Ectodermal cell (in vitro differentiated cells): ENCODE measurements around the gene NEK10.

ENCODE experiments used
- H3K27ac ChIP-seq: 2 replicates; pipeline ENCODE4 v1.7.0; 2013; ENCODE audit warnings: mild to moderate bottlenecking, low read depth, low read length; ENCODE audit not compliant: insufficient read depth, poor library complexity, severe bottlenecking
- H3K27me3 ChIP-seq: 2 replicates; pipeline ENCODE4 v1.7.0; 2013; ENCODE audit warnings: mild to moderate bottlenecking, low read length; ENCODE audit not compliant: insufficient read depth, control insufficient read depth, poor library complexity, severe bottlenecking
- H3K36me3 ChIP-seq: one replicate; pipeline ENCODE4 v1.7.0; 2013; ENCODE audit warnings: low read length; ENCODE audit not compliant: control insufficient read depth, insufficient read depth
- H3K4me1 ChIP-seq: one replicate; pipeline ENCODE4 v1.7.0; 2013; ENCODE audit warnings: low read length; ENCODE audit not compliant: control insufficient read depth, insufficient read depth
- H3K4me3 ChIP-seq: 2 replicates; pipeline ENCODE4 v1.7.0; 2013; ENCODE audit warnings: low read depth, low read length, control low read depth; ENCODE audit not compliant: insufficient read depth
- H3K9me3 ChIP-seq: 2 replicates; pipeline ENCODE4 v1.7.0; 2013; ENCODE audit warnings: mild to moderate bottlenecking, low read length, moderate library complexity; ENCODE audit not compliant: control insufficient read depth
- WGBS, 2 experiments: methylation state at CpG; one replicate each; pipeline ENCODE4 v1.1.7; 2013; ENCODE audit warnings: missing lambda C conversion rate in 2 of 2; 5-methylcytosine and 5-hydroxymethylcytosine counted together

Gene NEK10

DNA sequence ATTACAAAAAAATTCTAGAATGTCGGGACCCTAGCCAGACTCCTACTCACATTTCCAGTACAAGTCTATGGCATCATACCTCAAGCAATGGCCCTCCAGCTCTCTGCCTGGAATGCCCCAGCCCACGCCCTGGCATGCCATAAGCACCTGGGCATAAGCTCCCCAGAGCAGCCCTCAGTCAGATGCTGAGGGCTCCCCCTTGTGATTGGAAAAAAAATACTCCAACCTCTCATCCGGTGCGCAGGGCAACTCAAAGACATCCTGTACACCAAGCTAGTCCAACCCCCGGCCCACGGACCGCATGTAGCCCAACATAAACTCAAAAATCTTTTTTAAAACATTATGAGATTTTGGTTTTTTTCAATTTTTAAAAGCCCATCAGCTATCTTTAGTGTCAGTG is 115.4 kb downstream of the NEK10 start:
- WGBS, 2 experiments = 70 to 75% methylated on average over 6 to 7 of the region's 7 CpGs
- H3K27ac ChIP-seq = no peak overlapping the region
- no peak overlapping the region for H3K4me3 ChIP-seq
- no peaks in the 10 kb centered on the region for H3K27me3 ChIP-seq
- no peaks in the 10 kb centered on the region for H3K36me3 ChIP-seq
- H3K9me3 ChIP-seq = no peaks in the 10 kb centered on the region
- no peaks in the 10 kb centered on the region for H3K4me1 ChIP-seq

DNA sequence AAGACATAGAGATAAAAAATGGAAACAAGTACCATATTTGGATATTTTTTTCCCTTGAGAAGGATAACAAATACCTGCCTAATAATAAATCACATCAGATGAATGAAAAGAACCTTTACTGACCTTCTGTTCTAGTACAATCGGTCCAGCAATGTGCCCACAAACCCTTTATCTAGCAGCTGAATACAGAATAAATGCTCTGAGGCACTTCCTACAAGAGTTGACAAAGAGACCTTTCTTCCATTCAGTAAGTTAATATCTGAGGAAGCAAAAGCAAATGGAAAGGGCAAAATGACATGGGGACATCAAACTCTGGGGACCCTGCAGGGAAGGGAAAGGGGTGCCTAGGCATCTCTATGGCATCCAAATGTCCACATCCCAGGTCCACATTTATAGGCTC is 115.8 kb downstream of the NEK10 start:
- Histone ChIP-seq H3K4me1 (no peaks in the 10 kb centered on the region), H3K27me3 (no peaks in the 10 kb centered on the region), H3K9me3 (no peaks in the 10 kb centered on the region), H3K4me3 (no peak overlapping the region), H3K27ac (no peak overlapping the region), H3K36me3 (no peaks in the 10 kb centered on the region)
- WGBS, 2 experiments = 88 to 100% methylated on average over 1 of the region's 1 CpG

DNA sequence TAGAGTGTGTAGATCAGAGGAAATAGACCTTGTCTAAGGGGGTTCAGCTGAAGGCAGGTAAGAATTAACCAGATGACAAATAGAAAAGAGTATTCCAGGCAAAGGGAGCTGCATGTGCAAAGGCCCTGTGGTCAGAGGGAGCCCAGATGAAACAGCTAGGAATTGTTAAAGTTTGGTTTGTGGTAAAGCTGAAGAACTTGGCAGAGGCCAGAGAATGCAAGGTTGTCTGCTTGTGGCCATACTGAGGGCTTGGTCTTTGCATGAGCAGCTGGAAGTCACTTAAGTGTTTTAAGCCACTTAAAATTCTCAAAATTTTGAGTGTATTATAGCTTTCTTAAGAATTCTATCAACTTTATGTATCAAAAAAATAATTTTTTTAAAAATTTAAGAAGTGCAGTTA is 116.5 kb downstream of the NEK10 start:
- Histone ChIP-seq H3K27ac (no peak overlapping the region), H3K27me3 (no peaks in the 10 kb centered on the region), H3K4me3 (no peak overlapping the region), H3K36me3 (no peaks in the 10 kb centered on the region), H3K4me1 (no peaks in the 10 kb centered on the region), H3K9me3 (no peaks in the 10 kb centered on the region)

DNA sequence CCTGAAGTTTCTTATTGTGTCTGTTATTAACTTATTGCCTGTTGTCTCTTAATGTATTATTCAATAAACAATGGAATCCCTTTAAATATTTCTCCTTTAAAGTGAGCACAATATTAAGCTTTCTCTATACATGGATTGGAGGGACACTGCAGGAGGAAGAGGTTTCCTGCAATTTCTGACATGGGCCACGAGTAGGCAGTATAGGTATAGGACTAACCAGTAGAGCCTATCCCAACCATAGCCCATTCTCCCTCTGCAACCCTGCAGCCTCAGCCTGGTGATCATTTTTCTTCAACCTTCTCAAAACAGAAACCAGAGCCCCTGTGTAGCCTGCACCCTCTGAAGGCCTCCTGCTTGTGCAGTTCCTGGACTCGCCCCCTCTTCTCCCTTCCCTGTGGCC is 124.8 kb downstream of the NEK10 start:
- Histone ChIP-seq H3K9me3 (no peaks in the 10 kb centered on the region), H3K27ac (no peak overlapping the region), H3K27me3 (no peaks in the 10 kb centered on the region), H3K4me1 (no peaks in the 10 kb centered on the region), H3K4me3 (no peak overlapping the region), H3K36me3 (no peaks in the 10 kb centered on the region)
- WGBS, 2 experiments = 83 to 90% methylated on average over 2 of the region's 2 CpGs

DNA sequence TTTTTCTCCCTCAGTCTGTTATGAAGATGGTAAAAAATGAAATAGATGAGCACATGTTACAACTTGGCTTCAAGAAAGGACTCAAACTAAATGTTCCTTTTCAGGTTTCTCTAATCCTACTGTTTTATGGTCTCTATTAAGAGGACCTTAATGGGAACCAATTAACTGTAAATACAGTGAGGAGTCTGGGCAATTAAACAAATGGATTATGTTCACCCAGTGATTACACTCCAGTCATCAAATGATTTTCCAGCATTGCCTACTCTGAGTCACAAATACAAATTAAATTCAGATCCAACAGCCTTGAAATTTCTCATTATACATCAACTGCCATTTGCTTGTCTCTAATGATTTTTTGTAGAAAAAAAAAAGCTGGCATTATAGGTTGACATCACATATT is 129.2 kb downstream of the NEK10 start:
- Histone ChIP-seq H3K27me3 (no peaks in the 10 kb centered on the region), H3K9me3 (no peaks in the 10 kb centered on the region), H3K4me1 (no peaks in the 10 kb centered on the region), H3K36me3 (no peaks in the 10 kb centered on the region), H3K4me3 (no peak overlapping the region), H3K27ac (no peak overlapping the region)

DNA sequence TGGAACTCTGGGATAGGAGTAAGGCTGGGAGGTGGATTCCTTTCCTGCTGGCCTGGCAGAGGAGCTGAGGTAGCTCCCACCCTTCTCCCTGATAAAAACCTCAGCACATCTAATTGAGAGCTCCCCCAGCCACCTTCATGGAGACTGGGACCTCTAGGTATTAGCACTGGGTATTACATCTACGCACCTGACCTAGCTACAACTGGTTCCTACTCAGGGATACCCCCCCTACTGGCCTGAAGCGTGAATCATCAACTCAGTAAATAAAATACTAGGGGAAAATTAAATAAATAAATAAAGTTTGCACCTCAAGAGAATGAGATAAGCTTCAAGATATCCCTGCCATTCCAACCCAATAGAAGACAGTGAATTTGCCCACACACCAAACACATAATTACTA is 140.4 kb downstream of the NEK10 start:
- no peak overlapping the region for H3K4me3 ChIP-seq
- 81 to 100% methylated on average over 1 of the region's 2 CpGs for WGBS, 2 experiments
- no peaks in the 10 kb centered on the region for H3K4me1 ChIP-seq
- H3K27me3 ChIP-seq = no peaks in the 10 kb centered on the region
- H3K9me3 ChIP-seq = no peaks in the 10 kb centered on the region
- no peak overlapping the region for H3K27ac ChIP-seq
- no peaks in the 10 kb centered on the region for H3K36me3 ChIP-seq

DNA sequence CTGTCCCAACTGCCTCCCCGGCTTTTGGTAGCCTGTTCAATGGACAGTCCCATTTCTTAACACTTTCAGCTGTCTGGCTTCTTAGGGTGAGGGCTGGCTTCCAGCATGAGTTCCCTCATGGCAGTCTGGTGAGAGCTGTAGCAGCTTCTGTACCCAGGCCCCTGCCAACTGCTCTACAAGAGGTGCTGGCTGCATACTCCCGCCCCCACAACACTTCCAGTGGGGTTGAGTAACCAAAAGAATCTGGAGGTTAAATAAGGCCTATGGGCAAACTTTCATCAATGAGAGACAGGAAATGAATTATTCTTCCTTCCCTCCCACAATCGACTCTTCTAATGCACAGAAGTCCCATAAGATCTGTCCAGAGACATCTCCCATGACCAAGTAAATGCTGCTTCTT is 145.0 kb downstream of the NEK10 start:
- Histone ChIP-seq H3K9me3 (no peaks in the 10 kb centered on the region), H3K27ac (no peak overlapping the region), H3K27me3 (no peaks in the 10 kb centered on the region), H3K4me3 (no peak overlapping the region), H3K36me3 (no peaks in the 10 kb centered on the region), H3K4me1 (no peaks in the 10 kb centered on the region)
- WGBS, 2 experiments = 92 to 94% methylated on average over 3 of the region's 3 CpGs

DNA sequence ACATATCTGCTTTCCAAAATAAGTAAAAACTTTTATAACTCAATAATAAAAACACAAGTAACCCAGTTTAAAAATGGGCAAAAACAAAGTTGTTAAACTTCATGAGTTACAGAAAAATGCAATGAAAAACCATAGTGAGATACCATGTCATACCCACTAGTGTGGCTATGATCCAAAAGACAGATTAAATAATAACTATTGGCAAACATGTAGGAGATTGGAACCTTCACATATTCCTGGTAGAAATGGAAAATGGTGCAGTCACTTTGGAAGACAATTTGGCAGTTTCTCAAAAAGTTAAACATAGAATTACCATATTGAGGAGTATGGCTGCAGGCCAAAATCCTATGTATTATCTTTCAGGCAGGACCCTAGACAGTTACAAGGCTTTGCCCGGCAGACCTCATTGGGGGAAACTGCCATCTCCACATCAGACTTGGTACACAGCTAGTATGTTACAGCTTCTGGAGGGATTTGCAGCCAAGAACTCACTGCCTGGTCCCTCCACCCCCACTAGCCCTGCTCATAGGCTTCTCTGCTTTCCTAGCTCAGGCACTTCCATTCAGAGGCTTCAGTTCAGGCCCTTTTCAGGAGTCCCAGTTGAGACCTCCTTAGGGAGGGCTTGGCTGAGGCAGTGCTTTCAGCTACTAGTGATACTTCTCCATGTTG is 147.8 kb downstream of the NEK10 start:
- 80 to 96% methylated on average over 1 of the region's 1 CpG for WGBS, 2 experiments

DNA sequence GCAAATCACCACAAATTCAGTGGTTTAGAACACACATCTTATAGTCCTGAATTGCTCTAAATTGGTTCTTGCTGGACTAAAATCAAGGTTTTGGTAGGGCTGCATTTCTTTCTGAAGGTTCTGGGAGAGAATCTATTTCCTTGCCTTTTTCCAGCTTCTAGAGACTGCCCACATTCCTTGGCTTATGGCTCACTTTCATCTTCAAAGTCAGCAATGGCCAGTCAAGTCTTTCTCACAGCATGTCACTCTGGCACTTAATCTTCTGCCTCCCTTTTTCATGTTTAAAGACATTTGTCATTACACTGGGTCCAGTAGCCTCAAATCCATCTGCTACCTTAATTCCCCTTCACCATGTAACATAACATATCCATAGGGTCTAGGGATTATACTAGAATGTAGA is 149.0 kb downstream of the NEK10 start:
- H3K4me1 ChIP-seq = no peaks in the 10 kb centered on the region
- H3K9me3 ChIP-seq = no peaks in the 10 kb centered on the region
- no peaks in the 10 kb centered on the region for H3K36me3 ChIP-seq
- H3K27ac ChIP-seq = no peak overlapping the region
- H3K4me3 ChIP-seq = no peak overlapping the region
- H3K27me3 ChIP-seq = no peaks in the 10 kb centered on the region

More for the DNA sequence above, 147.8 kb downstream of the NEK10 start:
- H3K36me3 ChIP-seq = no peaks in the 10 kb centered on the region
- no peaks in the 10 kb centered on the region for H3K4me1 ChIP-seq
- no peaks in the 10 kb centered on the region for H3K27me3 ChIP-seq
- H3K27ac ChIP-seq = no peak overlapping the region
- no peaks in the 10 kb centered on the region for H3K9me3 ChIP-seq
- no peak overlapping the region for H3K4me3 ChIP-seq

DNA sequence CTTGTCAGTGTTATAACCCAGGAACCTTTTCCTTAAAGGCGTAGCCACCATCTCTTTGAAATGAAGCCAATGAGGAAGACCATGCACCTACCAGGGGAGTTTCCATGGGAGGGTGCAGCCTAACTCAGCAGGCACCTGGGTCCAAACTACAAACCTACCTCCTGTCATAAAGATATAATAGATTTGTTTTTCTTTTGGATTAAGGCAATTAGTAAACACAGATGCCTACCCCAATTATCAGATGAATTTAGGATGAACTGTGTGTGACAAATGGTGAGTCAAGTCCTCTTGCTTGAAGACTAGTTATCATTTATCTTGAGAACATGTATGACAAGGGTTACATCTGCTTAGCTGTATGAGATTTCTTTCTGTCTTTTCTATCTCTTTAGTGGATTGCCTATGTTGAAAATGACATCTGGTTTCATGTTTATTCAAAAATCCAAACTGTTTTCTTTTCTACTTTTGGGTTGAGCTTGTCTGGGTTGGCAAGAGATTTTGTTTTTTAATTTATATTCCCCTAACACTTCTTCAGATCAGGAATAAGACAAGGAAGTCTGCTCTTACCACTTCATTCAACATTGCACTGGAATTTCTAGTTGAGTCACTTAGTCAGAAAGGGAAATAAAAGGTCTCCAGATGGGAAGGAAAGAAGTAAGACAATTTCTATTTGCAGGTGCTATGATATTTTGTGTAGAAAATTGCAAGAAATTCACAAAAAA is 149.9 kb downstream of the NEK10 start:
- Histone ChIP-seq H3K4me3 (no peak overlapping the region), H3K27ac (no peak overlapping the region), H3K36me3 (no peaks in the 10 kb centered on the region), H3K9me3 (no peaks in the 10 kb centered on the region), H3K4me1 (no peaks in the 10 kb centered on the region), H3K27me3 (no peaks in the 10 kb centered on the region)
- 86 to 90% methylated on average over 1 of the region's 1 CpG for WGBS, 2 experiments
